ENCODE measurements around the gene LMO3.

GRCh38 chr12:16586350-16587109, 19.4 kb downstream of the LMO3 start:
- TF ChIP-seq, protein P1, sequence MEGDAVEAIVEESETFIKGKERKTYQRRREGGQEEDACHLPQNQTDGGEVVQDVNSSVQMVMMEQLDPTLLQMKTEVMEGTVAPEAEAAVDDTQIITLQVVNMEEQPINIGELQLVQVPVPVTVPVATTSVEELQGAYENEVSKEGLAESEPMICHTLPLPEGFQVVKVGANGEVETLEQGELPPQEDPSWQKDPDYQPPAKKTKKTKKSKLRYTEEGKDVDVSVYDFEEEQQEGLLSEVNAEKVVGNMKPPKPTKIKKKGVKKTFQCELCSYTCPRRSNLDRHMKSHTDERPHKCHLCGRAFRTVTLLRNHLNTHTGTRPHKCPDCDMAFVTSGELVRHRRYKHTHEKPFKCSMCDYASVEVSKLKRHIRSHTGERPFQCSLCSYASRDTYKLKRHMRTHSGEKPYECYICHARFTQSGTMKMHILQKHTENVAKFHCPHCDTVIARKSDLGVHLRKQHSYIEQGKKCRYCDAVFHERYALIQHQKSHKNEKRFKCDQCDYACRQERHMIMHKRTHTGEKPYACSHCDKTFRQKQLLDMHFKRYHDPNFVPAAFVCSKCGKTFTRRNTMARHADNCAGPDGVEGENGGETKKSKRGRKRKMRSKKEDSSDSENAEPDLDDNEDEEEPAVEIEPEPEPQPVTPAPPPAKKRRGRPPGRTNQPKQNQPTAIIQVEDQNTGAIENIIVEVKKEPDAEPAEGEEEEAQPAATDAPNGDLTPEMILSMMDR (IDR thresholded peaks at IDR 0.05) = no peak
- TF ChIP-seq EZH2 (IDR thresholded peaks at IDR 0.05) (no peak), EZH2phosphoT487 (IDR thresholded peaks at IDR 0.05) (no peak)
